ENCODE data around the gene MCM9. TPM values are rescaled to one million over a fixed set of nuclear protein-coding genes. Genes with fewer than 3 reads are reported as not detected.
"Not testable (repeated sequence)": the region's sequence is repeated elsewhere in the genome, so short reads cannot be mapped to it uniquely, and the experiment has no call there.

MCM9 gene
- total and polyA plus RNA-seq, 5 donors, result 2.0 to 8.0 (median 7.2) TPM

DNA sequence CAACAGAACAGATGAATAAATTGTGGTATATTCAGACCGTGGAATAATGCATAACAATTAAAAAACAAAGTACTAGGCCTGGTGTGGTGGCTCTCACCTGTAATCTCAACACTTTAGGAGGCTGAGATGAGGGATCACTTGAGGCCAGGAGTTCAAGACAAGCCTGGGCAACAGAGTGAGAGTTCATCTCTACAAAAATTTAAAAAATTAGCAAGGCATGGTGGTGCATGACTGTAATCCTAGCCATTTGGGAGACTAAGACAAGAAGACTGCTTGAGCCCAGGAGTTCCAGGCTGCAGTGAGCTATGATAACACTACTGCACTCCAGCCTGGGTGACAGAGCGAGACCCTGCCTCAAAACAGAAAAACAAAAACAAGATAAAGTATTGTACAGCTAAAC lies 57.2 kb downstream of the MCM9 start:
- Histone ChIP-seq H3K4me3 (ENCODE audit: low read length) (no peak overlapping the region), H3K27me3 (ENCODE audit: control insufficient read depth, insufficient read depth) (no peaks in the 10 kb centered on the region), H3K9me3 (ENCODE audit: control insufficient read depth, low read length) (no peaks in the 10 kb centered on the region), H3K27ac (ENCODE audit: low read length) (no peak overlapping the region), H3K4me1 (ENCODE audit: control insufficient read depth, insufficient read depth, low read length) (peaks cover 4% of the 10 kb centered on the region)
- ATAC-seq, result no peak
- WGBS, result 93% methylated on average over 2 of the region's 2 CpGs
- no peak for DNase-seq
- intact Hi-C loops (cut with DNase I), result no loop called here

DNA sequence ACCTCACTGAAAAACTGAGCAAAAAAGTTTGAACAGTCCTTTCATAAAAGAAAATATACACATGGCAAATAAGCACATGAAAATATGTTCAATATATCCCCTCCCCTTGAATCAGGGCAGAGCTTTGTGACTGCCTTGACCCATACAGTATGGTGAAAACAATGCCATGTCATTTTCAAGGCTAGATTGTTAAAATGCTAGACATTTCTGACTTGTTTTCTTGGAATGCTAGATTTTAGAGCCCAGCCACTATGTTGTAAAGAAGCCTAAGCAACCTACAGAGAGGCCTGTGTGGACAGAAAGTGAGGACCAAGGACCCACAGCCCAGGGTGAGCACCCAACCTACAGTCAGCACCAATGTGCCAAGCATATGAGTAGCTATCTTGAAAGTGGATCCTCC lies 58.1 kb downstream of the MCM9 start:
- no peak overlapping the region for H3K4me3 ChIP-seq (ENCODE audit: low read length)
- no peaks in the 10 kb centered on the region for H3K27me3 ChIP-seq (ENCODE audit: control insufficient read depth, insufficient read depth)
- no peak overlapping the region for H3K27ac ChIP-seq (ENCODE audit: low read length)
- no peak for ATAC-seq
- DNase-seq, result no peak
- intact Hi-C loops (cut with DNase I), result no loop called here
- H3K9me3 ChIP-seq (ENCODE audit: control insufficient read depth, low read length), result no peaks in the 10 kb centered on the region
- H3K4me1 ChIP-seq (ENCODE audit: control insufficient read depth, insufficient read depth, low read length), result peaks cover 1% of the 10 kb centered on the region

DNA sequence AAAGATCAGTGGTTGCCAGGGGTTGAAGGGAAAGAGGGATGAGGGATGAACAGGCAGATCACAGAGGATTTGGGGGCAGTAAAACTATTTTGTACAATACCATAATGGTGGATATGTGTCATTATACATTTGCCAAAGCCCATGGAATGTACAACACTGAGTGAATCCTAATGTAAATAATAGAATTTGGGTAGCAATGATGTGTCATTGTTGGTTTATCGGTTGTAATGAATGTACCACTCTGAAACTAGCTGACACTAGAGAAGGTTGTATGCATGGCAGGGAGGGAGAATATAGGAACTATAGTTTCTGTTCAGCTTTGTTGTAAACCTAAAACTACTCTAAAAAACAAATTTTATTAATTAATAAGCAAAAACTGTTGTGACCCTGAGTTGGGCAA lies 58.8 kb downstream of the MCM9 start:
- DNase-seq, result no peak
- Histone ChIP-seq H3K4me3 (ENCODE audit: low read length) (no peak overlapping the region), H3K4me1 (ENCODE audit: control insufficient read depth, insufficient read depth, low read length) (no peaks in the 10 kb centered on the region), H3K27me3 (ENCODE audit: control insufficient read depth, insufficient read depth) (no peaks in the 10 kb centered on the region), H3K27ac (ENCODE audit: low read length) (no peak overlapping the region), H3K9me3 (ENCODE audit: control insufficient read depth, low read length) (no peaks in the 10 kb centered on the region)
- intact Hi-C loops (cut with DNase I), result no loop called here
- 99% methylated on average over 1 of the region's 1 CpG for WGBS
- no peak for ATAC-seq

DNA sequence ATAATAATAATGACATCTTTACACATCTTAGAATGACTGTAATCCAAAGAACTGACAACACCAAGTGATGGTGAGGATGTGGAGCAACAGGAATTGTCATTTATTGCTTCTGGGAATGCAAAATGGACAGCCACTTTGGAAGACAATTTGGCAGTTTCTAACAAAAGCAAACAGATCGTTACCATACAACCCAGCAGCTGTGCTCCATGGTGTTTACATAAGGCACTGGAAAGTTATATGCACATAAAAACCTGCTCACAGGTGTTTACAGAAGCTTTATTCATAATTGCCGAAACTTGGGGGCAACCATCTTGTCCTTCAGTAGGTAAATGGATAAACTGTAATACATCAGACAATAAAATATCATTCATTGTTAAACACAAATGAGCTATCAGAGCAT lies 59.3 kb downstream of the MCM9 start:
- Histone ChIP-seq H3K4me1 (ENCODE audit: control insufficient read depth, insufficient read depth, low read length) (no peaks in the 10 kb centered on the region), H3K9me3 (ENCODE audit: control insufficient read depth, low read length) (no peaks in the 10 kb centered on the region), H3K27me3 (ENCODE audit: control insufficient read depth, insufficient read depth) (no peaks in the 10 kb centered on the region), H3K4me3 (ENCODE audit: low read length) (no peak overlapping the region), H3K27ac (ENCODE audit: low read length) (no peak overlapping the region)
- no peak for DNase-seq
- 95% methylated on average over 2 of the region's 2 CpGs for WGBS
- ATAC-seq, result no peak
- intact Hi-C loops (cut with DNase I), result no loop called here

GRCh38 chr6:118873239-118873638 lies 61.7 kb downstream of the MCM9 start:
- H3K9me3 ChIP-seq (ENCODE audit: control insufficient read depth, low read length), result no peaks in the 10 kb centered on the region

DNA sequence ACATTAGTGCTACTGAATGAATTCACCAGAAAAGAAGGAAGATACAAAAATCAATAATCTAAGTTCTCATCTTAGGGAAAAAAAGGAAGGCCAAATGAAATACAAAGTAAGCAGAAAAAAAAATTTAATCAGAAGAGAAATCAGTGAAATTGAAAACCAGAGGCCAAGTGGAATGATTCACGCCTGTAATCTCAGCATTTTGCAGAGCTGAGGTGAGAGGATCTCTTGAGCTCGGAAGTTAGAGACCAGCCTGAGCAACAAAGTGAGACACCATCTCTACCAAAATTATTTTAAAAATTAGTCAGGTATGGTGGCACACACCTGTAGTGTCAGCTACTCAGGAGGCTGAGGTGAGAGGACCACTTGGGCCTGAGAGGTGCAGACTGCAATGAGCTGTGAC lies 62.2 kb downstream of the MCM9 start:
- intact Hi-C loops (cut with DNase I), result no loop called here
- H3K27ac ChIP-seq (ENCODE audit: low read length), result no peak overlapping the region
- H3K27me3 ChIP-seq (ENCODE audit: control insufficient read depth, insufficient read depth), result no peaks in the 10 kb centered on the region
- H3K9me3 ChIP-seq (ENCODE audit: control insufficient read depth, low read length), result no peaks in the 10 kb centered on the region
- H3K4me3 ChIP-seq (ENCODE audit: low read length), result no peak overlapping the region
- DNase-seq (no peak), ATAC-seq (no peak)
- H3K4me1 ChIP-seq (ENCODE audit: control insufficient read depth, insufficient read depth, low read length), result no peaks in the 10 kb centered on the region
- 86% methylated on average over 2 of the region's 2 CpGs for WGBS

More at GRCh38 chr6:118873239-118873638, 61.7 kb downstream of the MCM9 start:
- Histone ChIP-seq H3K4me3 (ENCODE audit: low read length) (no peak overlapping the region), H3K4me1 (ENCODE audit: control insufficient read depth, insufficient read depth, low read length) (no peaks in the 10 kb centered on the region), H3K27ac (ENCODE audit: low read length) (no peak overlapping the region), H3K27me3 (ENCODE audit: control insufficient read depth, insufficient read depth) (no peaks in the 10 kb centered on the region)
- DNase-seq (no peak), ATAC-seq (no peak)
- 85% methylated on average over 2 of the region's 2 CpGs for WGBS
- intact Hi-C loops (cut with DNase I), result no loop called here

DNA sequence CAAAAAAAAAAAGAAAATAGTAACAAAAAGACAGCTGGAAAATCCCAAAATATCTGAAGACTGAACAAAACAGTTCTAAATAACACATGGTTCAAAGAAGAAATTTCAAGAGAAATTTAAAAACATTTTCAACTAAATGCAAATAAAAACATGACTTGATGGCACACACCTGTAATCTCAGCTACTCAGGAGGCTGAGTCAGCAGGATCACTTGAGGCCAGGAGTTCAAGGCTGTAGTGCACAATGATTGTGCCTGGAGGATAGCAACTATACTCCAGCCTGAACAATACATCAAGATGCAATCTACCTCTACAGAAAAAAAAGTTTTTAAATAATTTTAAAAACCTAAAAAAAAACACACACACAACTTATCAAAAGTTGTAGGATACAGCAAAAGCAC lies 62.6 kb downstream of the MCM9 start:
- H3K4me3 ChIP-seq (ENCODE audit: low read length), result no peak overlapping the region
- H3K27me3 ChIP-seq (ENCODE audit: control insufficient read depth, insufficient read depth), result no peaks in the 10 kb centered on the region
- ATAC-seq (no peak), DNase-seq (no peak)
- H3K9me3 ChIP-seq (ENCODE audit: control insufficient read depth, low read length), result no peaks in the 10 kb centered on the region
- intact Hi-C loops (cut with DNase I), result no loop called here
- no peaks in the 10 kb centered on the region for H3K4me1 ChIP-seq (ENCODE audit: control insufficient read depth, insufficient read depth, low read length)
- no peak overlapping the region for H3K27ac ChIP-seq (ENCODE audit: low read length)

DNA sequence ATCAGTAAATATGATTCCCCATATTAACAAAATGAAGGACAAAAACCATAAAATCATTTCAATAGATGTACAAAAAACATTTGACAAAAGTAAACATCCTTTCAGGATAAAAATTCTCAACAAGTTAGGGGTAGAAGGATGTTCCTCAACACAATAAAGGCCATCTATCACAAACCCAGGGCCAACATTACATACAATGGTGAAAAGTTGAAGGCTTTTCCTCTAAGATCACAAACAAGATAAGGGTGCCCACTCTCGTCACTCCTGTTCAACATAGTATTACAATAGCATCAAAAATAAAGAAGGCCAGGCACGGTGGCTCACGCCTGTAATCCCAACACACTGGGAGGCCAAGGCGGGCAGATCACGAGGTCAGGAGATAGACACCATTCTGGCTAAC lies 63.6 kb downstream of the MCM9 start:
- H3K27me3 ChIP-seq (ENCODE audit: control insufficient read depth, insufficient read depth), result no peaks in the 10 kb centered on the region
- DNase-seq (no peak), ATAC-seq (no peak)
- no peak overlapping the region for H3K4me3 ChIP-seq (ENCODE audit: low read length)
- H3K9me3 ChIP-seq (ENCODE audit: control insufficient read depth, low read length), result no peaks in the 10 kb centered on the region
- H3K4me1 ChIP-seq (ENCODE audit: control insufficient read depth, insufficient read depth, low read length), result no peaks in the 10 kb centered on the region
- intact Hi-C loops (cut with DNase I), result no loop called here
- no peak overlapping the region for H3K27ac ChIP-seq (ENCODE audit: low read length)
- WGBS, result 85% methylated on average over 5 of the region's 5 CpGs

DNA sequence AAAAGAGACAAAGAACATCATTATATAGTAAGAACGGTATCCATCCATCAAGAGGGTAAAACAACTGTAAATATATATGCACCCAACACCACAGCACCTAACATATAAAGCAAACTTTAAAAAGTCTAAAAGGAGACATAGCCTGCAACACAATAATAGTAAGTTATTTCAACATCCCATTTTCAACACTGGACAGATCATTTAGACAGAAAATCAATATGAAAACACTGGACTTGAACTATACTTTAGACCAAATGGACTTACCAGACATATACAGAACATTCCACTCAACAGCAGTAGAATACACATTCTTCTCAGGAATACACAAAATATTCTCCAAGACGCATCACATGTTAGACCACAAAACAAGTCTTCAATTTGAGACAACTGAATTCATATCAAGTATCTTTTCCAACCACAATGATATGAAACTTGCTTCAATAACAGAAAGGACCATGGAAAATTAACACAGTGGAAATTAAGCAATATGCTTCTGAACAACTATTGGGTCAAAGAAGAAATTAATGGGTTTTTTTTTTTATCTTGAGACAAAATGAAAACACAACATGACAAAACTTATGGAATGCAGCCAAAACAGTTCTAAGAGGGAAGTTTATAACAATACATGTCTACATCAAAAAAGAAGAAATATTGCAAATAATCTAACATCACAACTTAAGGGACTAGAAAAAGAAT lies 64.9 kb downstream of the MCM9 start:
- WGBS, result 97% methylated on average over 2 of the region's 2 CpGs
- no peak overlapping the region for H3K27ac ChIP-seq (ENCODE audit: low read length)
- intact Hi-C loops (cut with DNase I), result no loop called here
- H3K4me1 ChIP-seq (ENCODE audit: control insufficient read depth, insufficient read depth, low read length), result no peaks in the 10 kb centered on the region
- no peak for DNase-seq
- H3K27me3 ChIP-seq (ENCODE audit: control insufficient read depth, insufficient read depth), result no peaks in the 10 kb centered on the region
- no peaks in the 10 kb centered on the region for H3K9me3 ChIP-seq (ENCODE audit: control insufficient read depth, low read length)
- H3K4me3 ChIP-seq (ENCODE audit: low read length), result no peak overlapping the region
- ATAC-seq, result no peak

- no peak overlapping the region for H3K4me3 ChIP-seq (ENCODE audit: low read length)
- H3K4me1 ChIP-seq (ENCODE audit: control insufficient read depth, insufficient read depth, low read length), result peaks cover 4% of the 10 kb centered on the region
- no peak overlapping the region for H3K27ac ChIP-seq (ENCODE audit: low read length)
- whole genome bisulfite sequencing, result 93% methylated on average over 2 of the region's 2 CpGs
- no peak for ATAC-seq
- no peaks in the 10 kb centered on the region for H3K27me3 ChIP-seq (ENCODE audit: control insufficient read depth, insufficient read depth)
- DNase-seq, result no peak
- no peaks in the 10 kb centered on the region for H3K9me3 ChIP-seq (ENCODE audit: control insufficient read depth, low read length)
- intact Hi-C loops (cut with DNase I), result no loop called here
These were observed 65.6 kb downstream of the MCM9 start for GRCh38 chr6:118869350-118869749.

GRCh38 chr6:118868901-118869300 lies 66.1 kb downstream of the MCM9 start:
- ATAC-seq; H3K9me3 ChIP-seq (ENCODE audit: control insufficient read depth, low read length); DNase-seq; H3K27ac ChIP-seq (ENCODE audit: low read length); H3K4me3 ChIP-seq (ENCODE audit: low read length); H3K27me3 ChIP-seq (ENCODE audit: control insufficient read depth, insufficient read depth); intact Hi-C loops (cut with DNase I); H3K4me1 ChIP-seq (ENCODE audit: control insufficient read depth, insufficient read depth, low read length): not testable (repeated sequence)
- 94% methylated on average over 2 of the region's 2 CpGs for WGBS

GRCh38 chr6:118867181-118867580 lies 67.8 kb downstream of the MCM9 start:
- no peak for DNase-seq
- H3K4me1 ChIP-seq (ENCODE audit: control insufficient read depth, insufficient read depth, low read length), result peaks cover 4% of the 10 kb centered on the region
- H3K4me3 ChIP-seq (ENCODE audit: low read length), result no peak overlapping the region
- no peak overlapping the region for H3K27ac ChIP-seq (ENCODE audit: low read length)
- H3K27me3 ChIP-seq (ENCODE audit: control insufficient read depth, insufficient read depth), result no peaks in the 10 kb centered on the region
- no peak for ATAC-seq
- intact Hi-C loops (cut with DNase I), result no loop called here
- WGBS, result 97% methylated on average over 4 of the region's 4 CpGs
- no peaks in the 10 kb centered on the region for H3K9me3 ChIP-seq (ENCODE audit: control insufficient read depth, low read length)

Measured in right cardiac atrium (tissue), 5 donors.